Measurements from ENCODE around the gene VPS26C. TPM values are rescaled to one million over a fixed set of nuclear protein-coding genes. Genes with fewer than 3 reads are reported as not detected.

Gene VPS26C
- total and polyA plus RNA-seq, 2 of the 8 experiments (the other 6 are each of a cell fraction or from before 2014, with no cell fraction given), result 43.5 to 71.6 TPM

Small RNA genes lying within 50 kb of the gene (small RNA-seq; reads per million reads assigned to genes)
- gene RN7SL678P (ENCODE audit: insufficient read depth), result not detected

Other genes with a start within 250 kb of the VPS26C start
- gene PIGP, start 194.3 kb downstream of the VPS26C start, total RNA-seq (2021; fragmentation: NEBNext Ultra II Directional; extraction: Animal tissue kit (Norgen Biotek cat#: 25700)), result 11.3 and 12.9 TPM in 2 replicates
- 10.2 and 18.0 TPM in 2 replicates for gene PIGP, start 194.3 kb downstream of the VPS26C start, polyA plus RNA-seq (2011; rRNA removed)
- gene TTC3, start 194.1 kb downstream of the VPS26C start, total RNA-seq (2021; fragmentation: NEBNext Ultra II Directional; extraction: Animal tissue kit (Norgen Biotek cat#: 25700)), result 36.2 and 39.8 TPM in 2 replicates
- gene TTC3, start 194.1 kb downstream of the VPS26C start, polyA plus RNA-seq (2011; rRNA removed), result 6.5 and 11.0 TPM in 2 replicates
- gene DYRK1A, start 99.4 kb upstream of the VPS26C start, total RNA-seq (2021; fragmentation: NEBNext Ultra II Directional; extraction: Animal tissue kit (Norgen Biotek cat#: 25700)), result 61.1 and 64.4 TPM in 2 replicates
- 49.3 and 62.2 TPM in 2 replicates for gene DYRK1A, start 99.4 kb upstream of the VPS26C start, polyA plus RNA-seq (2011; rRNA removed)